C4-2B (cell line): ENCODE data around the gene ATP5ME.

ENCODE experiments used
- ZFX ChIP-seq: fragments of 450-650 bp; IDR thresholded peaks from 2 replicates; pipeline ENCODE4 v1.6.1; 2017
- TF ChIP-seq, protein P1 (sequence below): fragments of 450-650 bp; conservative IDR thresholded peaks from 2 replicates; pipeline ENCODE4 v1.5.1; 2017; ENCODE audit warnings: mild to moderate bottlenecking

- TF ChIP-seq, protein P1, sequence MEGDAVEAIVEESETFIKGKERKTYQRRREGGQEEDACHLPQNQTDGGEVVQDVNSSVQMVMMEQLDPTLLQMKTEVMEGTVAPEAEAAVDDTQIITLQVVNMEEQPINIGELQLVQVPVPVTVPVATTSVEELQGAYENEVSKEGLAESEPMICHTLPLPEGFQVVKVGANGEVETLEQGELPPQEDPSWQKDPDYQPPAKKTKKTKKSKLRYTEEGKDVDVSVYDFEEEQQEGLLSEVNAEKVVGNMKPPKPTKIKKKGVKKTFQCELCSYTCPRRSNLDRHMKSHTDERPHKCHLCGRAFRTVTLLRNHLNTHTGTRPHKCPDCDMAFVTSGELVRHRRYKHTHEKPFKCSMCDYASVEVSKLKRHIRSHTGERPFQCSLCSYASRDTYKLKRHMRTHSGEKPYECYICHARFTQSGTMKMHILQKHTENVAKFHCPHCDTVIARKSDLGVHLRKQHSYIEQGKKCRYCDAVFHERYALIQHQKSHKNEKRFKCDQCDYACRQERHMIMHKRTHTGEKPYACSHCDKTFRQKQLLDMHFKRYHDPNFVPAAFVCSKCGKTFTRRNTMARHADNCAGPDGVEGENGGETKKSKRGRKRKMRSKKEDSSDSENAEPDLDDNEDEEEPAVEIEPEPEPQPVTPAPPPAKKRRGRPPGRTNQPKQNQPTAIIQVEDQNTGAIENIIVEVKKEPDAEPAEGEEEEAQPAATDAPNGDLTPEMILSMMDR = no peak
- no peak for TF ChIP-seq ZFX
Measured at GRCh38 chr4:681736-682451, 7.8 kb upstream of the ATP5ME start.
